ENCODE measurements around the gene INPP4B.

Gene INPP4B

DNA sequence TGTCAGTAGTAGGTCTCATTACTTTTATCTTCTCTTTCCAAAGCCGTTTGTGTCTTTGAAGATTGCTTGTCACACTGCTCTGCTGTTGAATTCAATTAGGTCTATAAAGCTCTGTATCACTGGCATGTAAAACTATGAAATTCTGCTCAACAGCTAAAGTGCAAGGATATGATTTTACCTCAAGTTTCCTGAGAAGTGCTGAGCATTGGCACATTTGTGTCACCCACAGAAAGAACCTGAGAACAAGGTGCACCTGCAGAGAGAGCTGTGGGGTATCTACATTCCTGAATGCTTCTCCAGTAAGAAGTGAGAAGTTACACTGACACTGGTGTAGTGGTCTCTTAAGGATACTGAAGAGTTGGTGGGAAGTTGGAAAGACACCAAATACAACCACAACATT lies 274.0 kb downstream of the INPP4B start:
- DNase-seq (ENCODE audit: low spot score) = no peak

DNA sequence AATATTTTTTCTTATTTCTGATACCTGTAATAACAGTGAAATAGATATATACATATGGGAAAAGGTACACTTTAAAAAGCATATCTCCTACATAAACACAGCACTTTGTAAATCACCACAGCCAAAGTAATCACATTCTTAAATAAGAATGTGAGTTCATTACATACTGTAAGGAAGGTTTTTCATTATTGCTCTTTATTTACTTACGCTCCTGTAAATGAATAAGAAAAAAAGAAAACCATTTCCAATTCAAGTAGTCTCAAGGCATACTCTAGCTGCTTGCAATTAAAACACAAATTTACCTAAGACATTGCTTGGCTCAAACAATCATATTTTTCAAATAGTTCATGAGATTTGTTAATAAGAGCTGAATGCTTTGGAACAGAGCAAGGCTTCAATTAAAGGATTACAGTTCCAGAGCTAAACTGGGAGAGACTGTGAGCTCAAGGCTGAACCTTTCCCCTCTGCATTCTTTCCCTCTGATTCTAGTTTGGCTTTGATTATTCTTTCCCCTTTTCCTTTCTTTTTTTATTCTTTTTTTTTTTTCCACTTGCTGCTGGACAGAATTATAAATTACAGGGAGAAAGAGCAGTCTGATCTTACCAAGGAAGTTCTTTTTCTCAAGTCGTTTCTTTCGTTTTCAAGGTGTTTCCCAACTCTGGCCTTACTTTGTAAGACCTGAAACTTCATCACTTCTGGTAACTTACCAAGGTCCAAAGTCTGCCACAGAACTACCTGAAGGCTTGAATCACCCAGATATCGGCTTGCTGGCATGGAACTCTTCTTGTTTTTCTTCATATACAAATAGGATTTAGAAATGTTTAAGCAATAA lies 278.3 kb downstream of the INPP4B start:
- peak; percentile 33 for DNase-seq (ENCODE audit: low spot score)

DNA sequence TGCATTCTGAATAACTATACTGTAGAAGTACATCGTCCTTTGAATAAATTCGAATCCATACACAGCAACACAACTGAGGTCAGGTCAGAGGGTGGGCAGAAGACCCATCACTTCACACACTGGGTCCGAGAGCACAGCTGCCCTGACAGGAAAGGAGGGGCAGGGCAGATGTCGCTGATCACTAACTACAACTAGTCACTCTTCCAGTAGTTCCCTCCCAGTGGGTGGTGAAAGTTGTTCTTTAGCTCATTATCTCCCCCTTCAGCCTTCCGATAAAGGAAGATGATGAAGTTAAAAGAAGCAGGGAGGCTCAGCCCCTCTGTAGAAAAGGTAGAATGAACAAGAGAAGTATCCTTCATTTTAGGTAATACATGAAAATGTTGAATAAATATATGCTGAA lies 278.9 kb downstream of the INPP4B start:
- no peak for DNase-seq (ENCODE audit: low spot score)

DNA sequence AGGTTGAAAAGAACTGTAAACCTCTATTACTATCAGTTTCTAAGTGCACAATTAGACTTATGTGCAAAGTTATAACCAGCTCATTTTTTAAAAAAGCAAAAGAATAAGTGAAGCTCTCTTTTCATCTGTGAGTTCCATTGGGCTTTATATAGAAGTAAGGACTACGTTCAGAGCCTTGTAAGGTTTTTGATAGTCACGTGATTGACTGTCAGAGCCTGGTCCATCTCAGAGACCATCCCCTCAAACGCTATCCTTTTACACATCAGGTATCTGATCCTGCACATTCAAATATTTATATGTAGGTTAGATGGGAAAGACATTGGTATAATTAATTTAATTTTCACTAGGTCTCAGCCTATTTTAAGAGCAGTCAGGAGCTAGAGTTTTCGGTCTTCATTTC lies 279.3 kb downstream of the INPP4B start:
- no peak for DNase-seq (ENCODE audit: low spot score)

DNA sequence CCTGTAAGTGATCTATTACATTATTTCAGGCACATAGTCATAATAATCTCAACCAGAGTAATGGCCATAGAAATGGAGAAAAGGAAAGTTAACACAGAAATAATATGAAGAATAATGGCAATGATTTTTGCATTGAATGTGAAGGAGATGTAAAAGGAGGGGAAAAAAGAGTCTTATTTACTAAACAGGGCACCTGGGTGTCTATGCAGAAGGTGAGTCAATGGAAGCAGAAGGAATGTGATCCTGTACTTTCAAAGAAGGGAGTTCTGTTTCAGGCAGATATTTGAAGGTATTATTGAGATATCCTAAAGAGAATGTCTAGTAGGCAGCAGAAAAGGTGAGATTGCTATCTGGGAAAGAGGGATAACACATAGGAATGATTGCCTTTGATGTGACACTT lies 279.9 kb downstream of the INPP4B start:
- DNase-seq (ENCODE audit: low spot score) = no peak

DNA sequence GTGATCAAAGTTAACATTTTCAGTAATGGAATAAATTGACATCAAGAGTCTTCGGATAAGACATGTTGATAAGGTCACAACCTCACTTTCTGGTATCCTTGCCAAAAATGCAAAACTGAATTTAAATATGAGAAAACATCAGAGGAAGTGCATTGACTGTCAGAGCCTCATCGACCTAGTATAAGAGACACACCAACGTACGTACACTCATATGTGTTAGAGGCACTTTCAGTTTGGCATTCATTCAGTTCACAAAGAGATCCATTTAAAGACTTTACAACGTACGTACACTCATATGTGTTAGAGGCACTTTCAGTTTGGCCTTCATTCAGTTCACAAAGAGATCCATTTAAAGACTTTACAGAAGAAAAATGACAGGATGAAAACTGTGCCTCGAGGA lies 280.3 kb downstream of the INPP4B start:
- no peak for DNase-seq (ENCODE audit: low spot score)

DNA sequence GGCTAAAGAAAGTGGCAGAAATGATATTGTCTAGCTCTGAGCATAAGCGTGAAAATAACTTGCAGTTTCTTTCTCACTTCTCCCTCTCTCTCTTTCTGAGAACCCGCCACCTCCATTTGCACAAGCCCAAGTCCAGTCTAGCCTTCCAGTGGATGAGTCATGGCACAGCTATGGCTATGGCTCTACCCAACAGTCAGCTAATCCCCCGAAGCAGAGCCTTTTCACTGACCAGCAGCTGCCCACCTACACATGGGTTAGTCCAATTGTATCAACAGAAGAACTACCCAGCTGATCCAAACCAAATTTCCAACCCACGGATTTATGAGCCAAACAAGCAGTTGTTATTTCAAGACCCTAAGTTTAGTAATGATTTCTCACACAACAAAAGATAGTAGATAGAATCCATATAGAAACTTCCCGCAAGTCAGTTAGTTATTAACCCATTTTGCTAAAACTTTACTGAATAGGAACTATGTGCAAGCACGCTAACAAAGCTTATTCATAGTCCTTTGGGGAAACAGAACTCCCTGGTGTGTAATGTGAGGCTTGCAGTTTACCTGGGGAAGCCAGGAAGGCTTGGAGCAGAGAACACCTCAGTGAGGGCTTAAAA lies 282.3 kb downstream of the INPP4B start:
- DNase-seq (ENCODE audit: low spot score) = no peak

DNA sequence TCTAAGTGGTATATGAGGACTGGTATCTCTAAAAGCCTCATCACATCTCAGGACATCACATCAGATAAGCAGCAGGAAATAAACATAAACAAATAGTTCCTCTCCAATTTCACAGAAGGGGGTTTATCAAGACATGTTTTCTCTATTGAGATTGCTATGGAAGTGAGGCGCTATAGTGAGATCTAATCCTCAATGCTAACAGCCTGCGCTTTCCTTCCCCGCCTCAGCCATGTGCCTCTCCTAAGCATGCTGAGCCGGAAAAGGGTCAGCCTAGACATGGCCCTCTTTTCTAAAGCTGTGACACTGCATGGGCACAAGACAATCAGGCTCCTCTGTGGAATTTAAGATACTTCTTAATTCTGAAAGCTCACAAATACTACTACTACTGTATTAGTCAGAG lies 286.1 kb downstream of the INPP4B start:
- no peak for DNase-seq (ENCODE audit: low spot score)

DNA sequence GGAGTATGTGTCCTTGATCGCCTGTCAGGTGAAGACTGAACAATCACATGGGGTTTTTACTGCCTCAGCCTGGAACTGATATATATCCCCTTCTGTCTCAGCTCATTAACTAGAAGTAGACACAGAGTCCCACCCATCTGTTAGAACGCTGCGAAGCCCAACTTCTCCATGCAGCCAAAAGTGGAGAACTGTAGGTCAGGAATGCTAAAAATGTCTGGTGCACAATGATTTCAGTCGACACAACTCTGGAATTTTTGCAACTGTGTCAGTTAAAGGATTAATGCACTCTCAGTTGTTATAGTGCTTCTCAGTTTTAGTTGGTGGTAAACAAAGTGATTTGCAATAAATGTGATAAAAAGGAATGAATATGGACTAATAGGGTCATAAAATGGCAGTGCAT lies 287.2 kb downstream of the INPP4B start:
- peak; percentile 63 for DNase-seq (ENCODE audit: low spot score)

DNA sequence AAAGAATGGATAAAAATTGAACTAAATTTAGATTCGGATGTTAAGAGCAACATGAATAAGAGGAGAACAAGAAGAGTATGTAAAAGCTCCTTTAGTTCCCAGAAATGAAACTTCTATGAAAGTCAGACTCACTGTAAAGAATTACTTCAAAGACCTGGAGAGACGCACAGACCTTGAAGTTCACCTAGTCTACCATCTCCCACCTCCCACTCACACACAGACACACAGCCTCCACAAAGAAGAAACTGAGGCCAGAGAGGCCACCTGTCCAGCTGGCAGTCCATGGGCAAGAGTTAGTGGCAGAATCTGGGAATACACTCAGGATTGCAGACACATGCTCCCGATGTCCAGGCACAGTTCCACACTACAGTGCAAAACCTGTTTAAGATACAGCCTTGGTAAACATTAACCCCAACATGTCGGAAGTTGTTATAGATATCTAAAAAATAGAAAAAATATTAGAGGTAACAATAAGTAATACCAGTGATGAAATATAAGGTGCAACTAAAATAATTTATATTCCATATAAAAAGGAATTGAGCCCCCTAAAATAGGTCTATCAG lies 288.8 kb downstream of the INPP4B start:
- no peak for DNase-seq (ENCODE audit: low spot score)

DNA sequence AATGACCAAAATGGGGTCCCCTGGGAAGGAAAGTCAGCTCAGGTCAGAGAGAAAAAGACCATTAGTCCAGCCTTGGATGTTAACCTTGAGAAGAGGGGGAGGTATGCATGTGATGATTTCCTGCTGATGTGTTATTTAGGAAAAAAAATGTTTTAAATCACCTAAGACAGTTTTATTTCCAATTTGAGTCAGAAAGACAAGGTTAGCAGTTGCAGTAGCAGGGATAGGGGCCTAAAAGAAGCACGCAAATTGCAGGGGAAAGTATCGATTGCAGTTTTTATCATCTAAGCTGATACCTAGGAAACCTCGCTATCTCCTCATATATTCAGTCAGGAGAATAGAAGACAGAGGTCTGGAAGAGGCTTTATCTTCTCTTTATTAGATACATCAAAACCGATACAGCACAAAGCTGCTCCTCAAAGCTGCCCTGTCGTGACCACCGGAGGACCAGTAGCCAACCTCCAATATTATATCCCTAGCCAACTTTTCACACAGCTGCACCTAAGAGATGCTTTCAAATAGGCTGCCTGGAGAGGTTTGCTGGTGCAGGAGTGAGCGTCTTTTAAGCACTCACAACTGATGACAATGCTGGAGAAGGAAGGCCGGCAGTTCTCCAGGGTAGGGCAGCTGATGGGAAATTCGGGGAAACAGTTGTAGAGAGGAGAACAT lies 289.4 kb downstream of the INPP4B start:
- no peak for DNase-seq (ENCODE audit: low spot score)

DNA sequence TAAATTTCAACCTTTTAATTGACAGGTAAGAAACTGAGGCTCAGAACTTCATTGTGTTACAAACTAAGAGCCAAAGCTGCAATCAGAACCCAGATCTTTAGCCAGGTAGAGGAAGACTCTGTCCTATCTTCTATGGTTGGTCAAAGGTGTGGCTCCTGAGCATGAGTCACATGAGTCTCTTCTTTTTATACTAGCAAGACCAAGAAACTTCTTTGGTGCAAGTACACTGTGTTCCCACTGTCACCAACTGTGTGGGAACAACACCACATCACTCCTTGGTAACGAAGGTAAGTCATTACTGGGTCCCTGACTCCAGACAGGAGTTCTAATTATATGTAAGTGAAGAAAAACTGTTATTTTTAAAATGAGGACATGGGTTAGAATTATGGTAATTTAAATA lies 290.1 kb downstream of the INPP4B start:
- DNase-seq (ENCODE audit: low spot score) = no peak

DNA sequence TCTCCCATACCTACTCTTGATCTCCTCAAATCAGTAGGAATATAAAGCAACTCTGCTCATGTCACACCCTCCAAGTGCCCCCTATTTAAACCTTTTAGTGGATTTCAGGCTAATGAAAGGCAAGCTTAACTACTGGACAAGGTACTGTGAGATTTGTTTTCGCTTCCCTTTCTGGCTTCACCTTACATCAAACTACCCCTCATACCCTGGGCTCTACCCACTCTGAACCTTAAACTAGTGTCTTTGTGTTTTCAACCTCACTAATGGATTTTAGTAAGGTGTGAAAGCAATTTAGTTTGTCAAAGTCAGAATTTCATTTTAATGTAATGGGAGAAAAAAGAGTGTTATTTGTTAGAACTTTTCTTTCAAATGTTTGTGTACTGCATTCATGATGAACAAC lies 291.7 kb downstream of the INPP4B start:
- no peak for DNase-seq (ENCODE audit: low spot score)

DNA sequence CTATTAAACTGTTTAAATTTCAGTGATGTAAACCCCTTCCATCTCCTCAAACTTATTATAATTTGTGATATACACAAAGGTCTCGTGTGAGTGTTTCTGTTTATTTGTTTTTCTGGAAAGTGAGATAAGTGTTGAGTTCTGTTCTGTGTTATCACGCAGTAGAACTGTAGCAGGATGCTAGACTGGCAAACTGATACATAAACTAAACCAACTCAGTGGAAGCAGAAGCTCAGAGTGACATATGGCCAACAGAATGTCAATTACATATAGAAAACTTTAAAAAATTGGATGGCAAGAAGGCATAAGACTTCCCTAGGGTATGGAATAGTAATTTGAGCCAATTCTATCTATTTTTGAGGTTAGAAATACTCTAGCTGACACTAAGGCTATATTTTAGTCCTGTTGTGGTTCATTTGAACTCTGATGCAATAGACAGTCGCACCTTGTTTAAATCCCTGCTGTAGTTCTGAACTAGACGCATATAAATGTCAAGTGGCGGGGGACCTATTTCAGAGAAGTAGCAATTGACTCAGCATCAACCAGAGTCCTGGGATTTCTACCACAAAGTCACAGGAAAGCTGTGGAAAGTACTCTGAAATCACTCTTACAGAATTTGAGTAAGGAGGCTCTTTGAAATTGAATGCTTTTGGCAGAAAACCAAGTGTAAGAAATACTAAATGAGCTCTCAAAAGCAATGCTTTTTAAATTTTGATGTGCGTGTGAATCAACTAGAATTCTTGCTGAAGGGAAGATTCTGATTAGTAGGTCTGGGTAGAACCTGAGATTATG lies 294.4 kb downstream of the INPP4B start:
- DNase-seq (ENCODE audit: low spot score) = no peak

DNA sequence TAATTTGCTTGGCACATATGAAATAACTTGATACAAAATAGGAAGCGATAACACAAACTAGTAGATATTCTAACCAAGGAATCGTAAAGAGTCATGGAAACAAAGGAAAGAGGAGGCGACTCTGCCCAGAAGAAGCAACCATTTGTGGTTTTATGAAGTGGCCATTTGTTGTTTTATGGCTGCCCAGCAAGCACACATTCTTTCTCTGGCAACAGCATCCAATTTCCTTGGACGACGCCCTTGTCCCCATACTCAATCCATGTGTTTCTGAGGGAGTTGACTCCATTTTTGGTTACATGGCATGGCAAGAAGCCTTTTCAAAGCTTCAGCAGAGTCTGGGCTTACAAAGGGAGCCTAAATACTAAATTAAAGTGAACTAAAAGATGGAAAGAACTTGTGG lies 295.1 kb downstream of the INPP4B start:
- DNase-seq (ENCODE audit: low spot score) = peak; percentile 7

DNA sequence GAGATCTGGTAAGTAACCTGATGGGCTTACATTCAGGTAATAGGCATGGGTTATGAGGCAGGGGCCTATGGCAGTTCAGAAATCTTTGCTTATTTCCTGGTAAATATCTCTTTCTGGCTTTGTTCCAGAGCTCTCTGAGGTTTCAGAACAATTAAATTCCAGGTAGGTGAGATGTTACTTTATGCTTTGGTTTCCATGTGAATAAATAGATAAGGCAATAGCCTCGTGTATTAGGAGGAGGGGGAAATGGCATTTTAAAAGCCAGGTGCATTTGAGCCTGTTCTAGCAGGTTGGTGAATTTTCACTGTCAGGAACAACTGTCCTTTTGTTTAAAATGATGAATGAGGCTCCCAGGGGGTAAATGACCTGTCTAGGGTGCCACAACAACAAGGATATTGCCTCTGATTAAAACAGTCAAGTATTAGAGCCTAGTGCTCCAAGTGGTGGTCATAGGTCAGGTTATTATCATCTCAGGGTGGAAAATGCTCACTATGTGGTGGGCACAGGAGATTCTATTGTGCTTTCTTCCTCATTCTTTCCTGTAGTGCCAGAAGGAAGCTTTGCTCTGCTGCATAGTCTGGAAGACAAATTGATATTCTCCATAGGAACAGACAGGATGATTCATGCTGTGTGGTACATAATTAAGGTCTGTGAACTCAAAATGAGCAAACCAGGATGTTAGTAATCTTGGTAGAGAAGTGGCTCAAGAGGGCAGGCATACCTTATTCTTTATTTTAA lies 296.2 kb downstream of the INPP4B start:
- peak; percentile 52 for DNase-seq (ENCODE audit: low spot score)

DNA sequence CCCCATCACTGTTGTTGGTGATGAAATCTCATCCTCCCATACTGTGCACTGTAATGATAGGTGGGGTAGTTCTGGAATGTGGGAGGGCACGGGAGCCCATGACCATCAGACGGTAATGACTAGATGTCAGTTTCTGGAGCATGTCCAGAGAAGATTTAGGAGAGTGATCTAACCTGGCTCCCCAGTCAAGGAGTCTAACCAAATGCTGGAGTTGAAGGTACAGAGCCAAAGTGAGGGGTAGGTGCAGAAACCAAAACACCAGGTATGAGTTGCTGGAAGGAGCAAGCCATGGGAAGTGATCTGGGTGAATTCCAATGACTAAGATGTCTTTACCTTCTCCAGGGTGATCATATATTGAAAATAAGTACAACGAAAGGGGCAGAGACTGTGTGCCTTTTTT lies 296.9 kb downstream of the INPP4B start:
- DNase-seq (ENCODE audit: low spot score) = no peak

DNA sequence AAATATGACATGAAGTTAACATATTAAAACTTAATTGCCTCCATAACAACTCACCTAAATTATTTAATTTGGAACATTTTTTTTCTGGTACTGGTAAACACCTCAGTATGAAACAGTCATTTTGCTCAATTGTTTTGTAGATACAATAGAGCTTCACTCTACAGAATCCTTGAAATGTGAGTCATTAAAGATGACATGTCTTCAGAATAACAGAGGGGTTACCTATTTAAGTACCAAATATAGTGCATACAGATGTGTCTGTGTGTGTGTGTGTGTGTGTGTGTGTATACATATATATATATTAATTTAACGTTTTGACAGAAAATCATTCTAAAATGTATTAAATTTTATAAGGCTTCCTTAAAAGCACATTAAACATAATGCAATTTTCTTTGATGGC lies 297.6 kb downstream of the INPP4B start:
- DNase-seq (ENCODE audit: low spot score) = no peak

DNA sequence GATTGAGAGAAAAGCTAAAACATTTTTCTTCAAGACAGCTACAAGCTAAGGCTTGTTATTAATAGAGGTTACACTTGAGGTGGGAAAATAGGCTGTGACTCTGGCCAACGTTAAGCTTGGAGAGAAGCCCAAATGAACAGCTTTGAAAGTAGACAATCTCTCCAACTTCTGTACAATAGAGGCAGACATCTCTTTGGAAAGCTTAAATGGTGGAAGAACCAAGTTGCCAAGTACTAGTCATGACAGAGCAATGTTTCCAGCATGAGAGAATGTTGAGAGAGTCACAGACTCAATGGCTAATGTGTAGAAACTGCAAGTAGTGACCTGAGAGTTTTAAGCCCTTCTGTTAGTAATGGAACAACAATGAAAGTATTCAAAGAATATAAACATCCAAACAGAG lies 298.1 kb downstream of the INPP4B start:
- DNase-seq (ENCODE audit: low spot score) = peak; percentile 21

DNA sequence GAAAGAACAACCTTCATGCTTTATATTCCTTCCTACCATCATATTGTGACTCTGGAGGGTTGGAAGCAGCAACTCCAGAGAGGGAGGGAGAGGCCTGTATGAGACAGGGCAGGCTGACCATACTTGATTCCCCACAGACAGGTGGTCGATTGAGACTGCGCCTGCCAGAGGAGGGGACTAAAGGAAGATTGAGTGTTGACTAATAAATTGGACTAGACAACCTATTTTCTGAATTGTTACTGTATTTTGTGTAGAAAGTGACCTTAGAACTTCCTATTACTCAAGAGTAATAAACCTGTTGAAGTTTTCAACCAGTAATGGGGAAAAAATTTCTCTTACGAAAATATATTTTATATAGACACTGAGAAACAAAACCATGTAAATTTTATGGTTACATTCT lies 301.5 kb downstream of the INPP4B start:
- no peak for DNase-seq (ENCODE audit: low spot score)

DNA sequence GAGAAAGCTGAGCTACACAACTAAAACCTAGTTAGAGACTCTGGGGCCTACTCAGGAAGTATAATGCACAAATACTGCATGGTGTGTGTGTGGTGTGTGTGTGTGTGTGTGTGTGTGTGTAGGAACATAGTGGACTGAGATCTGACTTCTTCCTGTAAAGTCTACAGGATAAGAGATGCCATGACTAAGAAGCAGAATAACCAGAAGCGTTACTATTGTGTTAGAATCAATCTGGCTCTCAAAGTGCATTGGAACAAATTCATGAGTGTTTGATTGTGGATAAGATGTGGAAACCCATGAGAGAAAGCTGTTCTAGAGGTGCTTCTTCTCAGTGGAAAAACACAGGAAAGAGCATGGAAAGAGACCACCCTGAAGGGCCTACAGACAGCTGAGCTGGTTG lies 302.1 kb downstream of the INPP4B start:
- DNase-seq (ENCODE audit: low spot score) = no peak

DNA sequence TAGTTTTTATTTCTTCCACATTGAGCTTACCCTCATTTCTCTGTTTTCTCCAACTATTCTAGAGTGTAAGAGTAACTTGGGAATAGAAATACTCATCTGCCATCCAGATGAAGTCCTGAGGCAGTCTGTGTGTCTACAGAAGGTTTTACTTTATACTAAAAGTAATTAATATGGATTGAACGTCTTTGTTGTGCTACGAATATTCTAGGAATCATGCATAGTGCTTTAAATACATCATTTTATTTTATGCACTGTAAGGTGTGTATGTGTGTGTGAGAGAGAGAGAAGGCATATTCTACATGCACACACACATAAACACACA lies 305.7 kb downstream of the INPP4B start:
- DNase-seq (ENCODE audit: low spot score) = no peak

All from AG20443 (cell line).